ENCODE results near the gene GRAP. TPM values are rescaled to one million over a fixed set of nuclear protein-coding genes. Genes with fewer than 3 reads are reported as not detected.
"Not testable (repeated sequence)": the region's sequence is repeated elsewhere in the genome, so short reads cannot be mapped to it uniquely, and the experiment has no call there.

Gene GRAP
- total RNA-seq, 1 experiment from 2014 or later, result 1.1 TPM

DNA sequence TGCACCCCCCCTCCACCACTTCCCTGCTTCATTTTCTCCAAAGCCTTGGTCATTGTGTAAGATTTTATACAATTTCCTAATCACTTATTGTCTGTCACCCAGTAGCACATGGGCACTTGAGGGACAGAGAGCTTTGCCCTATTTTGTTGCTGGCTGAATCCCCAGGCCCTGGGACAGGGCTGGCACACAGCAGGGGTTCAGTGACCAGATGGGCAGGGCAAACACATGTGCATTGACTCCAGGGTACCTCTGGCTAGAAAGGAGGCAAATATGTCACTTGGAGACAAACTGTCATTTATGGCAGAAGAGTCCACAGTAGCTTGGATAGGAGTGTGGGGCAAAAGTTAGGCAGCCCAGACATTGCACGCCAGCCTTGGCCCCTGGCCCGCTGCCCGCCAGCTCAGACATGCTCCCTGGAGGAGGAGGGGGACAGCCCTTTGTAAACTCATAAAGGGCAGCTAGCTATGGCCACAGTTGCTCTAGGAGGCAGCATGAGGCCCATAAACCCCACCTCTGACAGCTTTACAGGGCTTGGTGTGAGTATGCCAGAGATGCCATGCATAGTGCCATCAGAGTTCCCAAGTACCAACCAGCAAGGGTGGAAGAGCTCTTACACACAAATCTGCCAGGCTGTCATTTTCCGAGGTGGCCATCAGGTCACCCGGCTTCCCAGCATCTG, 15.8 kb downstream of the GRAP start:
- DNase-seq (ENCODE audit: low read depth in 1 of 2, low spot score in 2 of 2); H3K4me1 ChIP-seq (replicated peaks); H3K9me3 ChIP-seq (replicated peaks); H3K4me3 ChIP-seq; H3K27ac ChIP-seq; H3K36me3 ChIP-seq; H3K27me3 ChIP-seq (replicated peaks): not testable (repeated sequence)

DNA sequence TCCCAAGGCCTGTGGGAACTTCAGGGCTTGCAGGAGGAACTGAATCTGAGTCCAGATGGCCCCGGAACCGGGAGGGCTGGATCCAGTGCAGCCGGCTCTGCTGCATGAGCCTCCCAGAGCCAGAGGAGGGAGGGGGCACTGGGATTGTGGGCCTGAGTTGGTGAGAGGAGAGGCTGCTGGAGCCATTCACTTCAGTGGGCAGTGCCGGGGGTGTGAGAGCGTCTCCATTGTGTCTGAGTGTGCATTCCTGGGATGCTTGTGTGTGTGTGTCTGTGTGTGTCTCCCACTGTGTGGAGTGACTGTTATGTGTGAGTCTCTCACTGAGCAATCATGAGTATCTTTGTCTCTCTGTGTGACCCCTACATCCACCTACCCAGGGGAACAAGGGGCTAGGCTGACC, 17.0 kb downstream of the GRAP start:
- not testable (repeated sequence) for H3K36me3 ChIP-seq; DNase-seq (ENCODE audit: low read depth in 1 of 2, low spot score in 2 of 2); H3K27ac ChIP-seq; H3K4me3 ChIP-seq; H3K27me3 ChIP-seq (replicated peaks); H3K9me3 ChIP-seq (replicated peaks); H3K4me1 ChIP-seq (replicated peaks)

DNA sequence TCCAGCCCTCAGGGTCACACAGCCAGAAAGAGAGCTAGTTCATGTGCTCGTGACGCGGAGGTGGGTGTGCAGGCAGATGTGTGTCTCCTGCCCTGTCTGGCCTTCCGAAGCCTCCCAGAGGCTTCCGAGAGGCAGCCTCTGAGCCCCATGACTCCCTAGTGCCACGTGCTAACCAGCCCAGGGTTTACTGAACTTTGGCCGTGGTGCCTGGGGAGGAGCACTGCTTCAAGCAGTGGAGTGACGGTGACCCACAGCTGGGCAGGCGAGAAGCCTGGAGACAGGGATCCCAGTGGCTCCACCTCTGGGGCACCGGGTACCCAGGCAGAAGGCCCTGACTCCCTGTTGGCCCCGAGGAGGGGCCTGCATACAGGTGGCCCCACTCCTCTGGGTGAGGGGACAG, 18.1 kb downstream of the GRAP start:
- not testable (repeated sequence) for H3K4me3 ChIP-seq; H3K36me3 ChIP-seq; H3K4me1 ChIP-seq (replicated peaks); H3K27ac ChIP-seq; H3K9me3 ChIP-seq (replicated peaks); H3K27me3 ChIP-seq (replicated peaks); DNase-seq (ENCODE audit: low read depth in 1 of 2, low spot score in 2 of 2)

DNA sequence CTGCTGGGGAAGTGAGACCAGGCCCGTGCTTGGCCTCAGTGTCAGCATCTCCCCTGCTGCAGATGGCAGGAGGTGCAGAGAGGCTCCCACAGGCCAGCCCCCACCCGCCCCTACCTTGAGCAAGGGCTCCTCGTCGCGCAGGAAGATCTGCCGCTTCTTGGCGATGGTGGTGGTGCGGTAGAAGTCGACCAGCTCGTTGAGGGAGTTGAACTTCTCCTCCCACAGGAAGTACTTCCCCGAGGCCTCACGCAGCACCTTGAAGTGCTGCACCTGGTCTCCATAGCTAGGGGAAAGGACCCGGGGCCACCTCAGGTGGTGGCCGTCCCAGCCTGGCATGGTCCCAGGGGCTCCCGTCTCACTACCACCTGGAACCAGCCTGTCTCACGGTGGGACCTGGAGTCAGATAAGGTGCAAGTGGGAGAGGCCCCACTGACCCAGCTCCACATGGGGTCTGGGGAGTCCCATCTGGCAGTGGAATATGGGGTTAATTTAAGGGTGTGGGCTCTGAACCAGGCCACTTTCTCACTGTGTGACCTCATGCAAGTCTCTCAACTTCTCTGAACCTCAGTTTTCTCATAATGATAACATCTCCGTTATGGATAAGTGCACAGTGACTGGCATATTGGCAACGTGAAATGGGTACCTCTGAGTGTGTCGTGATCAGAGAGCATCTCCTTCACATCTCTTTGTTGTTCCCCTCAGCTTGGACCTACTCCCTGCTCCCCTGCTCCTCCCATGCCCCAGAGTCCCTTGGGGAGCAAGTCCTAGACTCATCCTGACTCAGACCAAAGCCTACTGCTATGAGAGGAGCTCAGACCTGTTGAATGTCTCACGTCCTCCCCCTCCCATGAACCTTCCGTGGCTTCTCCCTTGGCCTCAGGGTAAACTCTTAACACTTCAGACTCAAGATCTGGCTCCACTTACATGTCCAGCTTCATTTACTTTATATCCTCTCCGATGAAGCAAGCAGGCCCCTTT, 22.4 kb downstream of the GRAP start:
- Histone ChIP-seq H3K9me3 (replicated peaks) (no peaks in the 10 kb centered on the region), H3K27ac (no peak overlapping the region), H3K4me3 (no peak overlapping the region), H3K27me3 (replicated peaks) (no peaks in the 10 kb centered on the region), H3K36me3 (no peaks in the 10 kb centered on the region), H3K4me1 (replicated peaks) (no peaks in the 10 kb centered on the region)
- no peak for DNase-seq (ENCODE audit: low read depth in 1 of 2, low spot score in 2 of 2)

DNA sequence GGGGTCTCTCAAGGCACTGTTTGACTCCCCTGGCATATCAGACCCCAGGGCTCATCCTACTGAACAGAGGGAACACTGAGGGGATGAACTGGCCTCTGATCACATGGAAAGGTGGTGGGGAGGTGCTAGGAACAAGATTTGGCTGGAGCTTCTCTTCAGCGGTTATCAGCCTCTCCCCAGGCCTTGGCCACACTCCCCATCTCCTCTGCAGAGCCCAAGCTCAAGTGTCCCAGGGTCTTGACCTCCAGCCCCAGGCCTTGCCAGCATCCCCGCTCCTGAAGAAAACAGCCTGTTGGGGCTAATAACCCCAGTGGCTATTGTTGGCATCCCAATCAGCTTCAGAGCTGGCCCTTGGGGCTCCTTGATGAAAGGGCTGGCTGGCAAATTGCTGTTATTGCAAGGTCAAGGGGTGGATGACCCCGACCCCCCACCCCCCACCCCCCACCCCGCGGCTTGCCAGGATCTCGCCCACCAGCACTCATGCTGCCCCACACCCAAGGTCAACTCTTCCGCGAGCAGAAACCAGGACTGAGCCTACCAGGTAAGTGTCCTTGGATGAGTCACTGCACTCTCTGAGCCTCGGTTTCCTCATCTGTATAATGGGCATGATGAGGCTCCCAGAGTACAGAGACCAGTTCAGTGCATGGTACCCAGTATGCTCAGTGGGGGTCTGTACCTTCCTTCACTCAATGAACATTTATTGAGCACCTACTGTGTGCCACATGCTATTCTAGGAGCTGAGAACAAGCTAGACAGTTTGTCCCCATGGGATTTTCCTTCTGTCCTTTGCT, 23.4 kb downstream of the GRAP start:
- no peak for DNase-seq (ENCODE audit: low read depth in 1 of 2, low spot score in 2 of 2)
- no peak overlapping the region for H3K4me3 ChIP-seq
- no peaks in the 10 kb centered on the region for H3K27me3 ChIP-seq (replicated peaks)
- no peaks in the 10 kb centered on the region for H3K9me3 ChIP-seq (replicated peaks)
- H3K4me1 ChIP-seq (replicated peaks), result no peaks in the 10 kb centered on the region
- no peak overlapping the region for H3K27ac ChIP-seq
- no peaks in the 10 kb centered on the region for H3K36me3 ChIP-seq

DNA sequence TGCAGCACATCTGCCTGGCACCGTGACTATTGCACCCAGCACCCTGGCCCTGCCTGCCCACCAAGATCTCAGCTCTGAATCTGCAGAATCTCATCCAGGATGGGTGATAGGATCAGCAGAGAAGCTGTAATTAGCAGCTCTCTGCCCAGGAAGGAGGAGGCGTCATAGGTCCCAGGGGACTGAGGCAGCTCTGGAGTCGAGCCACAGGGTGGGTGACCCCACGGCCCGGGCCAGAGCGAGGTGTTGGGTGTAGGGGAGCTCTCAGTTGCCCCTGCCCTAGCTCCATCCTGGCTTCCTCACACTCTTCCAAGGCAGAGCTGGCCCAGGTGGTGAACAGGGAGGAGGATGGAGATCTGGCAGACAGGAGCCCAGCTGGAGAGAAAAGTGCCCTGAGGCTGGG, 24.0 kb downstream of the GRAP start:
- no peak overlapping the region for H3K4me3 ChIP-seq
- no peaks in the 10 kb centered on the region for H3K4me1 ChIP-seq (replicated peaks)
- no peaks in the 10 kb centered on the region for H3K9me3 ChIP-seq (replicated peaks)
- no peak overlapping the region for H3K27ac ChIP-seq
- no peak for DNase-seq (ENCODE audit: low read depth in 1 of 2, low spot score in 2 of 2)
- H3K36me3 ChIP-seq, result no peaks in the 10 kb centered on the region
- no peaks in the 10 kb centered on the region for H3K27me3 ChIP-seq (replicated peaks)

DNA sequence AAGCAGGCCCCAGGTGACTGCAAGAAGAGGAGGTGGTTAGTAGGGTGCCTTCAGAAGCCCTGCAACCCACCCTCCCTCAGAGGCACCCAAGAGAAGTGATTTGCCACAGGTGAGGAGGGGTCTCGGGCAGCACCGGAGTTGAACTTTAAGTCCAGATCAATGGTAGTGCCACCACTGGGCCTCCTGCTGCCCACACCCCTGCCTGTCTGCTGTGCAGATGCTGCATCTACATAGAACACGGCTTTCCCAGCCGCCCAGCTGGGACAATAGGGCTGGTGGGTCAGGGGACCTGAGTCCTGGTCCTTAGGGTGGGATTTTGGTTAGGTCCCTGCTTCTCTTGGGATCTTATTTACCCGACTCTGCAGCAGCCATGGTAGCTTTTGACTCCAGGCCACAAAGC, 24.6 kb downstream of the GRAP start:
- H3K4me1 ChIP-seq (replicated peaks), result no peaks in the 10 kb centered on the region
- no peaks in the 10 kb centered on the region for H3K27me3 ChIP-seq (replicated peaks)
- no peaks in the 10 kb centered on the region for H3K9me3 ChIP-seq (replicated peaks)
- no peaks in the 10 kb centered on the region for H3K36me3 ChIP-seq
- DNase-seq (ENCODE audit: low read depth in 1 of 2, low spot score in 2 of 2), result no peak
- H3K4me3 ChIP-seq, result no peak overlapping the region
- H3K27ac ChIP-seq, result no peak overlapping the region

DNA sequence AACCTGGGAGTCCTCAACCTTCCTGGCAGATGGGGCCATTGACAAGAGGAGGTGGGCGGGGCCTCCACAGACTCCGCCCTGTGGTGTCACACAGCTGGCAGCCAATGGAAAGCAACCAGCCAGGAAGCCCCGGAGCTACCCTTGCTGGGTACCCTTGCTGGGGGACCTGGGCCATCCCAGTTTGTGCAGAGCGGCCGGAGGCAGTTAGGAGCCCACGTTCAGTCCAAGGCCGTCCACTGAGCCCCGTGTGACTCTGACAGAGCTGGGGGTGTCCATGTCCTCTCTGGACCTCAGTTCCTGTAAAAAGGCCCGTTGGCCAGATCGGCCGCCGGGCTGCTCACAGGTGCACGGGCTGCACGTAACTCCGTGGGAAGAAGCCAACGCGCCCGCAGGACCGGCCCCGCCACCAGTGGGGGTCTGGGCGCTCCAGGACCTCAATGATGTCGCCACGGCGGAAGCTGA, 25.1 kb downstream of the GRAP start:
- Histone ChIP-seq H3K4me1 (replicated peaks) (no peaks in the 10 kb centered on the region), H3K36me3 (no peaks in the 10 kb centered on the region), H3K27ac (no peak overlapping the region), H3K9me3 (replicated peaks) (no peaks in the 10 kb centered on the region), H3K4me3 (no peak overlapping the region), H3K27me3 (replicated peaks) (no peaks in the 10 kb centered on the region)
- DNase-seq (ENCODE audit: low read depth in 1 of 2, low spot score in 2 of 2), result no peak

DNA sequence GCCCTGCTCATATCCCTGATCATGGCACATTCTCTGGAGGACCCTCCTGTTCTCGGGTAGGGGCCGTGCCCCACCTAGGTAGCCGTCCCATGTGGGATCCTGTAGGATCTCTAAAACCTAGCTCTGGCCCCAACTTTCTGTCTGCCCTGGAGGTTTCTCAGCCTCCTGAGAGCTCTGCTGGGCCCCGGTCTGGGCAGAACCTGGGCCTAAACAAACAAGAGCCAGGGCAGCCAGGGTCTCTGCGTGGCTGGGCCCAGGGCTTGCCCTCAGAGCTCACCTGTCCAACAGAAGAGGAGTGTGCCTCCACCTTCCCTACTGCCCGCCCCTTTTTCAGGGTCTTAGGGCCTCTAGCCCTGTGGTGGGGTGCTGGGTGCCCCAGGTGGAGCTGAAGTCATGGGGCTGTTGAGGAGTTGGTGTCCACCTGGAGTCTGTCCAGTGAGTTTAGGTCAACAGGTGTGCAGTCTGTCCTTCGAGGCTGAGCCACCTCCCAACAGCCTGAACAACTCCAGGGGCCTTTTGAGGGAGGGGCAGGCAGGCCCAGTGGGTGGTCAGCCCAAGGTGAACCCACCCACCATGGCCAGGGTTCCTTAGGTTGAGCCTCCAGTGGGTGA, 25.6 kb downstream of the GRAP start:
- not testable (repeated sequence) for H3K36me3 ChIP-seq; DNase-seq (ENCODE audit: low read depth in 1 of 2, low spot score in 2 of 2)

DNA sequence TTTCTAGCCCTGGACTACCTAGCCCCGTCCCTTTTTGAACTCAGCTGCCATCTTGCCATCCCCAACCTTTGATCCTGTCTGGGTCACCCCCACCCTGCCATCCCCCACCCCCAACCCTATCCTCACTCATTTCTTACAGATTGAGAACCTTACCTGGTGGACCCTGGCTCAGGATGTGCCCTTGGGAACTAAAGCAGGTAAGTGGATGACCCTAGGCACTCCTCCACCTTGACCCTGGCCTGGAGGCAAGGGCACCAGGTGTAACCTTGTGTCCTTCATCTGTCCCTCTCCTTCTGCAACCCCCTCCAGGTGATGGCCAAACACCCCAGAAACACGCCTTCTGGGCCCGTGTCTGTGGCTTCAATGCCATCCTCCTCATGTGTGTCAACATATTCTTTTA, 26.7 kb downstream of the GRAP start:
- Histone ChIP-seq H3K9me3 (replicated peaks) (no peaks in the 10 kb centered on the region), H3K27ac (no peak overlapping the region), H3K4me1 (replicated peaks) (no peaks in the 10 kb centered on the region), H3K4me3 (no peak overlapping the region), H3K27me3 (replicated peaks) (no peaks in the 10 kb centered on the region), H3K36me3 (no peaks in the 10 kb centered on the region)
- no peak for DNase-seq (ENCODE audit: low read depth in 1 of 2, low spot score in 2 of 2)

More for the DNA sequence above, 25.6 kb downstream of the GRAP start:
- not testable (repeated sequence) for H3K9me3 ChIP-seq (replicated peaks); H3K27ac ChIP-seq; H3K27me3 ChIP-seq (replicated peaks); H3K4me1 ChIP-seq (replicated peaks); H3K4me3 ChIP-seq

DNA sequence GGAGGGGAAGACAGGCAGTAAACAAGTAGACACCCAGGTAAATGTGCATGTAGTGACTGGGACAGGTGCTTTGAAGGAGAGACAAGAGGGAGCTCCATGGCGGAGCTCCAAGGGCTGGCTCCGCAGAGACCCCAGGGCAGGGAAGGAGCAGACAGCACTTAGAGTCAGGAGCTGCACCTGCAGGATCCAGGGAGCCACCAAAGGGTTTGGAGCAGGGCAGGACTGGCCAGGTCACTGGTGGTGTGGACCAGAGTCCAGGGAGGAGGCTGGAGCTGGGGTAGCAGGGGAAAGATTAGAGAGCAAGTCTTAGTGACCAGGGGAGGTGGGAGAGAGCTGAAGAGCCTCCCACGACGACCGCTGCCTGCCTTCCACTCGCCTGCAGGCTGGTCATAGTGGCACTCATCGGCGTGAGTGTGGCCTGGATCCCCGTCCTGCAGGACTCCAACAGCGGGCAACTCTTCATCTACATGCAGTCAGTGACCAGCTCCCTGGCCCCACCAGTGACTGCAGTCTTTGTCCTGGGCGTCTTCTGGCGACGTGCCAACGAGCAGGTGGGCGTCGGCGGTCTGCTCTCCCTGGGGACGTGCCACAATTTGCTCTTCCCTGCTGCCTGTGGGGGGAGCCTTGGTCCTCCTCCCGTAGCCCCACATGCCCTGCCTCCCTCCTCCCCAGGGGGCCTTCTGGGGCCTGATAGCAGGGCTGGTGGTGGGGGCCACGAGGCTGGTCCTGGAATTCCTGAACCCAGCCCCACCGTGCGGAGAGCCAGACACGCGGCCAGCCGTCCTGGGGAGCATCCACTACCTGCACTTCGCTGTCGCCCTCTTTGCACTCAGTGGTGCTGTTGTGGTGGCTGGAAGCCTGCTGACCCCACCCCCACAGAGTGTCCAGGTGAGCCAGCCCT, 27.5 kb downstream of the GRAP start:
- no peak overlapping the region for H3K4me3 ChIP-seq
- no peaks in the 10 kb centered on the region for H3K9me3 ChIP-seq (replicated peaks)
- no peak overlapping the region for H3K27ac ChIP-seq
- no peaks in the 10 kb centered on the region for H3K4me1 ChIP-seq (replicated peaks)
- H3K27me3 ChIP-seq (replicated peaks), result no peaks in the 10 kb centered on the region
- H3K36me3 ChIP-seq, result no peaks in the 10 kb centered on the region
- DNase-seq (ENCODE audit: low read depth in 1 of 2, low spot score in 2 of 2), result no peak

DNA sequence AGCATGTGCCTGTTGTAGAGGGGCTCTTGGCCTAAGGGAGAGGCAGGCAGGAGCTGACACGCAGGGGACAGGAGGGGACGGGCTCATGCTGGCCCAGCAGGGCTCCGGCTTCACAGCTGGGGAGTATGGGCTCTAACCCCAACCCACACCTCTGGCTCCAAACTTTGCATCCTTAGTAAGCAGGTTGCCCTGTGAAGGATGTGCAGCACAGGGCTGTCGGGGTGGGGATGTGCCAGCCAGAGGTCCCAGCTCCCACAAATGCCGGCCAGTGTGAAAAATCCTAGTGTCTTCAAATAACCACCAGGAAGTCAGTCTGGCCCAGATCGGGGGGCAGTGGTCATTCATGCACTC, 28.2 kb downstream of the GRAP start:
- Histone ChIP-seq H3K4me1 (replicated peaks) (no peaks in the 10 kb centered on the region), H3K27me3 (replicated peaks) (no peaks in the 10 kb centered on the region), H3K9me3 (replicated peaks) (no peaks in the 10 kb centered on the region), H3K4me3 (no peak overlapping the region), H3K27ac (no peak overlapping the region), H3K36me3 (no peaks in the 10 kb centered on the region)
- no peak for DNase-seq (ENCODE audit: low read depth in 1 of 2, low spot score in 2 of 2)
